K562 (cell line): ENCODE data around the gene CRIP1. TPM values are rescaled to one million over a fixed set of nuclear protein-coding genes. Genes with fewer than 3 reads are reported as not detected.
A peak's percentile ranks its signal among the peaks of the same experiment; 100 is the strongest.

Source experiments
- BCL6 ChIP-seq: fragments of 250-450 bp; sonication (Bioruptor Pico); IDR thresholded peaks from 2 replicates; pipeline ENCODE4 v1.4.0; 2020
- BDP1 ChIP-seq: IDR thresholded peaks from 3 replicates; pipeline ENCODE4 v1.6.1; 2011; ENCODE audit not compliant: insufficient read length, insufficient read depth
- BMI1 ChIP-seq: fragments of 150-350 bp; IDR thresholded peaks from 2 replicates; pipeline ENCODE4 v1.6.1; 2014; ENCODE audit warnings: low read length
- KHSRP ChIP-seq: fragments of 450-650 bp; IDR thresholded peaks from 2 replicates; pipeline ENCODE4 v1.6.1; 2017
- MCM5 ChIP-seq: fragments of 450-650 bp; IDR thresholded peaks from 2 replicates; pipeline ENCODE4 v1.6.1; 2016; ENCODE audit warnings: low read depth
- POLR2G ChIP-seq: fragments of 200-400 bp; formaldehyde crosslinking; IDR thresholded peaks from 2 replicates; pipeline ENCODE4 v1.6.1; 2017; ENCODE audit warnings: low read depth, mild to moderate bottlenecking, antibody characterized with exemption, low read length, moderate library complexity
- RBM25 ChIP-seq: fragments of 200-400 bp; formaldehyde crosslinking; IDR thresholded peaks from 2 replicates; pipeline ENCODE4 v1.6.1; 2018; ENCODE audit warnings: low read length, low read depth, moderate library complexity; ENCODE audit not compliant: severe bottlenecking
- RCOR1 ChIP-seq, 2 experiments: IDR thresholded peaks; 2 replicates each; pipeline ENCODE4 v1.6.1; 2012; ENCODE audit warnings: low read depth in 2 of 2, low read length in 2 of 2, borderline replicate concordance in 1 of 2, improper control_type of control experiment in 1 of 2
- RUNX1 ChIP-seq: sonication (generic); IDR thresholded peaks from 2 replicates; pipeline ENCODE4 v1.6.1; 2016; ENCODE audit warnings: antibody characterized with exemption, low read depth
- SRSF1 ChIP-seq: fragments of 200-400 bp; formaldehyde crosslinking; IDR thresholded peaks from 2 replicates; pipeline ENCODE4 v1.6.1; 2017; ENCODE audit warnings: mild to moderate bottlenecking, low read depth, low read length, moderate library complexity
- ZBTB7A ChIP-seq: IDR thresholded peaks from 2 replicates; pipeline ENCODE4 v1.6.1; 2011; ENCODE audit warnings: low read depth, mild to moderate bottlenecking, low read length, moderate library complexity, borderline replicate concordance; ENCODE audit not compliant: control insufficient read depth
- ZNF408 ChIP-seq: fragments of 250-450 bp; sonication (Bioruptor Pico); IDR thresholded peaks from 2 replicates; pipeline ENCODE4 v1.4.0; 2020; ENCODE audit warnings: low read depth, mild to moderate bottlenecking, moderate library complexity
- ZNF561 ChIP-seq: fragments of 450-650 bp; formaldehyde crosslinking; conservative IDR thresholded peaks from 2 replicates; pipeline ENCODE4 v1.4.0; 2020; ENCODE audit warnings: mild to moderate bottlenecking, moderate library complexity
- ZNF586 ChIP-seq: fragments of 450-650 bp; formaldehyde crosslinking; conservative IDR thresholded peaks from 2 replicates; pipeline ENCODE4 v1.4.0; 2020; ENCODE audit warnings: mild to moderate bottlenecking, moderate library complexity
- polyA plus RNA-seq, 8 experiments: library from polyadenylated mRNA; depleted of rRNA in 4 of 8; stranded (reverse) in 5 of 8; unstranded in 3 of 8; fragments of >200 nt; fragmentation: Nextera tagmentation in 2 of 8; fragmentation: Illumina TruSeq in 1 of 8; extraction: Ambion mirVana in 2 of 8; extraction: Trizol in 1 of 8; gene quantifications; 2 replicates each; pipeline versions ENCODE4 v1.2.1 to v1.2.3, GENCODE V29; 2011 to 2014; ENCODE audit warnings: inconsistent platforms in 1 of 8, missing spikeins in 1 of 8
- total RNA-seq, 7 experiments: library from RNA; depleted of rRNA in 6 of 7; stranded (reverse); fragments of >200 nt in 6 of 7; fragmentation: Illumina TruSeq in 2 of 7; extraction: Trizol in 2 of 7; gene quantifications; 2 replicates each; pipeline versions ENCODE4 v1.2.1 to v1.2.3, GENCODE V29; 2011 to 2021; ENCODE audit warnings: low replicate concordance in 1 of 7
- TF ChIP-seq, protein P1 (sequence below): fragments of 450-650 bp; IDR thresholded peaks from 2 replicates; pipeline ENCODE4 v1.6.1; 2016
- TF ChIP-seq, protein P2 (sequence below), 2 experiments: fragments of 450-650 bp; IDR thresholded peaks; 2 replicates each; pipeline ENCODE4 v1.6.1; 2018; ENCODE audit warnings: mild to moderate bottlenecking in 2 of 2, low read depth in 1 of 2; ENCODE audit not compliant: partially characterized antibody in 2 of 2
- TF ChIP-seq, protein P3 (sequence below), 2 experiments: fragments of 450-650 bp; conservative IDR thresholded peaks; 2 replicates each; pipeline ENCODE4 v1.6.1; 2017; ENCODE audit warnings: mild to moderate bottlenecking in 2 of 2, moderate library complexity in 2 of 2
- TF ChIP-seq, protein P4 (sequence below): IDR thresholded peaks from 2 replicates; pipeline ENCODE4 v1.6.1; 2016; ENCODE audit warnings: missing genetic modification characterization, missing compliant biosample characterization

The CRIP1 gene
- total and polyA plus RNA-seq, 9 of the 15 experiments (the other 6 are each of a cell fraction or from before 2014, with no cell fraction given) = 0.11 to 0.58 (median 0.14) TPM; not detected in 6

DNA sequence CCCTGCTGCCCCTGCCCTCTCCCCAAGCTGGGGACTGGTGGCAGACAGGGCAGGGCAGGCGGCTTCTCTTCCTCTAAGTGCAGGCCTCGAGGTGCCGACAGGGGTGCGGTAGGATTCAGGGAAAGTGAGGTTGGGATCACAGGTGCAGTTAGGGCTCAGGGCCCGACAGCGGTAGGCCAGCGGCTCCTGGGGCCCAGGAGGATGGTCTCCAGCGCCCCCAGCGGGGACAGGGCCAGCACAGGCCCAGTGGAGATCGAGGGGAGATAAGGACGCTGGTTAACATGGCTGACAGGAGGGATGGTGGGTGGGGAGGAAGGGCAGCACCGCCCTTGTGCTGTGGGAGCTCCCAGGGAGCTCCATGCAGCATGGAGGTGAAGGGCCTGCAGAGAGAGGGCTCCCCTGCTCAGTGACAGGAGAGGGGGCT is 935 bp upstream of the CRIP1 start (continued):
- TF ChIP-seq, protein P1, sequence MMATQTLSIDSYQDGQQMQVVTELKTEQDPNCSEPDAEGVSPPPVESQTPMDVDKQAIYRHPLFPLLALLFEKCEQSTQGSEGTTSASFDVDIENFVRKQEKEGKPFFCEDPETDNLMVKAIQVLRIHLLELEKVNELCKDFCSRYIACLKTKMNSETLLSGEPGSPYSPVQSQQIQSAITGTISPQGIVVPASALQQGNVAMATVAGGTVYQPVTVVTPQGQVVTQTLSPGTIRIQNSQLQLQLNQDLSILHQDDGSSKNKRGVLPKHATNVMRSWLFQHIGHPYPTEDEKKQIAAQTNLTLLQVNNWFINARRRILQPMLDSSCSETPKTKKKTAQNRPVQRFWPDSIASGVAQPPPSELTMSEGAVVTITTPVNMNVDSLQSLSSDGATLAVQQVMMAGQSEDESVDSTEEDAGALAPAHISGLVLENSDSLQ = peak; percentile 51
- no peak for TF ChIP-seq MCM5
- no peak for TF ChIP-seq BMI1
- no peak for TF ChIP-seq BDP1
- TF ChIP-seq, protein P2, sequence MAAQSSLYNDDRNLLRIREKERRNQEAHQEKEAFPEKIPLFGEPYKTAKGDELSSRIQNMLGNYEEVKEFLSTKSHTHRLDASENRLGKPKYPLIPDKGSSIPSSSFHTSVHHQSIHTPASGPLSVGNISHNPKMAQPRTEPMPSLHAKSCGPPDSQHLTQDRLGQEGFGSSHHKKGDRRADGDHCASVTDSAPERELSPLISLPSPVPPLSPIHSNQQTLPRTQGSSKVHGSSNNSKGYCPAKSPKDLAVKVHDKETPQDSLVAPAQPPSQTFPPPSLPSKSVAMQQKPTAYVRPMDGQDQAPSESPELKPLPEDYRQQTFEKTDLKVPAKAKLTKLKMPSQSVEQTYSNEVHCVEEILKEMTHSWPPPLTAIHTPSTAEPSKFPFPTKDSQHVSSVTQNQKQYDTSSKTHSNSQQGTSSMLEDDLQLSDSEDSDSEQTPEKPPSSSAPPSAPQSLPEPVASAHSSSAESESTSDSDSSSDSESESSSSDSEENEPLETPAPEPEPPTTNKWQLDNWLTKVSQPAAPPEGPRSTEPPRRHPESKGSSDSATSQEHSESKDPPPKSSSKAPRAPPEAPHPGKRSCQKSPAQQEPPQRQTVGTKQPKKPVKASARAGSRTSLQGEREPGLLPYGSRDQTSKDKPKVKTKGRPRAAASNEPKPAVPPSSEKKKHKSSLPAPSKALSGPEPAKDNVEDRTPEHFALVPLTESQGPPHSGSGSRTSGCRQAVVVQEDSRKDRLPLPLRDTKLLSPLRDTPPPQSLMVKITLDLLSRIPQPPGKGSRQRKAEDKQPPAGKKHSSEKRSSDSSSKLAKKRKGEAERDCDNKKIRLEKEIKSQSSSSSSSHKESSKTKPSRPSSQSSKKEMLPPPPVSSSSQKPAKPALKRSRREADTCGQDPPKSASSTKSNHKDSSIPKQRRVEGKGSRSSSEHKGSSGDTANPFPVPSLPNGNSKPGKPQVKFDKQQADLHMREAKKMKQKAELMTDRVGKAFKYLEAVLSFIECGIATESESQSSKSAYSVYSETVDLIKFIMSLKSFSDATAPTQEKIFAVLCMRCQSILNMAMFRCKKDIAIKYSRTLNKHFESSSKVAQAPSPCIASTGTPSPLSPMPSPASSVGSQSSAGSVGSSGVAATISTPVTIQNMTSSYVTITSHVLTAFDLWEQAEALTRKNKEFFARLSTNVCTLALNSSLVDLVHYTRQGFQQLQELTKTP (IDR thresholded peaks at IDR 0.05; ENCODE audit: low read depth in 1 of 2, partially characterized antibody in 2 of 2) = no peak
- TF ChIP-seq, protein P3, sequence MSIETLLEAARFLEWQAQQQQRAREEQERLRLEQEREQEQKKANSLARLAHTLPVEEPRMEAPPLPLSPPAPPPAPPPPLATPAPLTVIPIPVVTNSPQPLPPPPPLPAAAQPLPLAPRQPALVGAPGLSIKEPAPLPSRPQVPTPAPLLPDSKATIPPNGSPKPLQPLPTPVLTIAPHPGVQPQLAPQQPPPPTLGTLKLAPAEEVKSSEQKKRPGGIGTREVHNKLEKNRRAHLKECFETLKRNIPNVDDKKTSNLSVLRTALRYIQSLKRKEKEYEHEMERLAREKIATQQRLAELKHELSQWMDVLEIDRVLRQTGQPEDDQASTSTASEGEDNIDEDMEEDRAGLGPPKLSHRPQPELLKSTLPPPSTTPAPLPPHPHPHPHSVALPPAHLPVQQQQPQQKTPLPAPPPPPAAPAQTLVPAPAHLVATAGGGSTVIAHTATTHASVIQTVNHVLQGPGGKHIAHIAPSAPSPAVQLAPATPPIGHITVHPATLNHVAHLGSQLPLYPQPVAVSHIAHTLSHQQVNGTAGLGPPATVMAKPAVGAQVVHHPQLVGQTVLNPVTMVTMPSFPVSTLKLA (conservative IDR thresholded peaks at IDR 0.05) = no peak
- TF ChIP-seq RCOR1 (IDR thresholded peaks at IDR 0.05; ENCODE audit: borderline replicate concordance in 1 of 2, low read depth in 2 of 2, low read length in 2 of 2) = peak in 1 of 2 experiments; percentile 53; a peak in 2 of 4 replicates
- TF ChIP-seq RBM25 = no peak
- TF ChIP-seq BCL6 = no peak
- no peak for TF ChIP-seq ZNF561 (CRISPR knock-in tag)
- no peak for TF ChIP-seq POLR2G
- no peak for TF ChIP-seq ZNF586
- TF ChIP-seq KHSRP = no peak
- no peak for TF ChIP-seq RUNX1
- TF ChIP-seq, protein P4, sequence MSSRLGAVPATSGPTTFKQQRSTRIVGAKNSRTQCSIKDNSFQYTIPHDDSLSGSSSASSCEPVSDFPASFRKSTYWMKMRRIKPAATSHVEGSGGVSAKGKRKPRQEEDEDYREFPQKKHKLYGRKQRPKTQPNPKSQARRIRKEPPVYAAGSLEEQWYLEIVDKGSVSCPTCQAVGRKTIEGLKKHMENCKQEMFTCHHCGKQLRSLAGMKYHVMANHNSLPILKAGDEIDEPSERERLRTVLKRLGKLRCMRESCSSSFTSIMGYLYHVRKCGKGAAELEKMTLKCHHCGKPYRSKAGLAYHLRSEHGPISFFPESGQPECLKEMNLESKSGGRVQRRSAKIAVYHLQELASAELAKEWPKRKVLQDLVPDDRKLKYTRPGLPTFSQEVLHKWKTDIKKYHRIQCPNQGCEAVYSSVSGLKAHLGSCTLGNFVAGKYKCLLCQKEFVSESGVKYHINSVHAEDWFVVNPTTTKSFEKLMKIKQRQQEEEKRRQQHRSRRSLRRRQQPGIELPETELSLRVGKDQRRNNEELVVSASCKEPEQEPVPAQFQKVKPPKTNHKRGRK (tag) = no peak
- TF ChIP-seq ZNF408 (CRISPR knock-in tag) = no peak
- TF ChIP-seq ZBTB7A = peak; percentile 82; the same call in 1 of the 2 replicates
- TF ChIP-seq SRSF1 = no peak
